Measurements from ENCODE around the gene RBPJ.
"Not testable (repeated sequence)": the region's sequence is repeated elsewhere in the genome, so short reads cannot be mapped to it uniquely, and the experiment has no call there.

Gene RBPJ

DNA sequence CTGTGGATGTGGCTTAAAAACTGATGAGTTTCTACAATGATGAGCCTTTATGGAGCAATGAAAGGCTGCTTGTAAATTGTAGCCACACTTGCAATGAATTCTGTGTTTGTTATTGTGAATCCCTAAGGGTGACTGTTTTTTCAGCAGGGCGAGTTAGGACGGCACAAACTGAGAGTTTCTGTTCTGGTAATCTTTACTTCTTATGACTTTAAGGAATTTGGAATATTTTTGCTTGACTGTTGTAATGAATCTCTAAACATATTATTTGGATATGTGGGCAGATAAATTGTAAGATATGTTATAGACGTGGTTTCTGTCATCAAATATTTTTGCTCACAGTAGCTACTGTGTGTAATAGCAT lies 22.2 kb downstream of the RBPJ start:
- DNase-seq: no peak

GRCh38 chr4:26344901-26345564 lies 24.2 kb downstream of the RBPJ start:
- DNase-seq: no peak

DNA sequence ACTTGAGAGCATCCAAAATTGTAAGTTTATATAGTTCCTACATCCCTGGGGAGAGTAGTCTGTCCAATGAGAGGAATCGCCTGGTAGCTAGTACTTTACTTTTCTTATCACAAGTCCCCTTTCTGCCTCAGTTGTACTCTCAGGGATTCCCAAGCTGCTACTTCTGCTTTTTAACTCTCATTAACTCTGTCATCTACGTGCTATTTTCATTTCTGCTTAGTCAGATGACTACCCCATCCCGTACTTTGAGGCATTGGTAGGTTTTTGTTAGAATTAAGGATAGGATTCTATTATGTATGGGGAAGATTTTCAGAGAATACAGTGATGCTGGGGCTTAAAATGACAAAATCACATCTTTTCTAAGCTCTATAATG lies 24.7 kb downstream of the RBPJ start:
- no peak for DNase-seq

GRCh38 chr4:26346203-26346620 lies 25.4 kb downstream of the RBPJ start:
- peak; percentile 70 for DNase-seq

GRCh38 chr4:26349496-26349895 lies 28.7 kb downstream of the RBPJ start:
- DNase-seq: no peak

GRCh38 chr4:26351685-26352084 lies 30.9 kb downstream of the RBPJ start:
- DNase-seq: no peak

DNA sequence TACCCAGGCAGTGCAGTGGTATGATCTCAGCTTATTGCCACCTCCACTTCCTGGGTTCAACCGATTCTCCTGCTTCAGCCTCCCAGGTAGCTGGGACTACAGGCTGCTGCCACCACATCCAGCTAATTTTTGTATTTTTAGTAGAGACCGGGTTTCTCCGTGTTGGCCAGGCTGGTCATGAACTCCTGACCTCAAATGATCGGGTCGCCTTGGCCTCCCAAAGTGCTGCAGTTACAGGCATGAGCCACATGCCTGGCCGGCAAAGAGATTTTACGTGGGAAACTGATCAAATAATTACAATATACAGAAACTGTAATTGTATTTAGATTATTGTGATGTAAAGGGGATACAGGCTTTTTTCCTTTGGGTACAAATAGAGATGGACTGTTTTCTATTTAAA lies 33.7 kb downstream of the RBPJ start:
- no peak for DNase-seq

DNA sequence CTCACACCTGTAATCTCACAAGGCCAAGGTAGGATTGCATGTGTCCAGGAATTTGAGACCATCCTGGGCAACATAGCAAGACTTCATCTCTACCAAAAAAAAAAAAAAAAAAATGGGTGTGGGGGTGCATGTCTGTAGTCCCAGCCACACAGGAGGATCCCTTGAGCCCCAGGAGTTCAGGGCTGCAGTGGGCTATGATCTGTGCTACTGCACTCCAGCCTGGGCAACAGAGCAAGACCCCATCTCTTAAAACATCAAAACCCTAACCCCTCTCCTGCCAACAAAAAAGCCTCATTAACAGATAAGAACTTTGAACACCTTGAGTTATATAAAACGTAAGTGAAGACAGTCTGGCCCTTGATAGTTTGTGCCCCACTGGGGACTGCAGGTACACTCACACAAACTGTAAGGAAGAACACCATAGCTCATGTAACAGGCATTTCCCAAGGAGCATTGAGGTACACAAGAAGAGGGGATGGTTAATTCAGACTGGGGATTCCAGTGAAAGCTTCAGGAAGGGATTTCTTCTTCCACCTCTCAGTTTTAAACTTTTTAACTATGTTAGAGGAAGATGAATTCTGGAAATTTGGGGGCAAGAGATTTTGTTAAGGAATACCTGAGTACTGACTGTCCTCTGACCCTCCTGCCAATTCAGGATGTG lies 34.7 kb downstream of the RBPJ start:
- no peak for DNase-seq

GRCh38 chr4:26356081-26356501 lies 35.3 kb downstream of the RBPJ start:
- DNase-seq: no peak

- DNase-seq: not testable (repeated sequence)
Measured at GRCh38 chr4:26359521-26359920, 38.7 kb downstream of the RBPJ start.

DNA sequence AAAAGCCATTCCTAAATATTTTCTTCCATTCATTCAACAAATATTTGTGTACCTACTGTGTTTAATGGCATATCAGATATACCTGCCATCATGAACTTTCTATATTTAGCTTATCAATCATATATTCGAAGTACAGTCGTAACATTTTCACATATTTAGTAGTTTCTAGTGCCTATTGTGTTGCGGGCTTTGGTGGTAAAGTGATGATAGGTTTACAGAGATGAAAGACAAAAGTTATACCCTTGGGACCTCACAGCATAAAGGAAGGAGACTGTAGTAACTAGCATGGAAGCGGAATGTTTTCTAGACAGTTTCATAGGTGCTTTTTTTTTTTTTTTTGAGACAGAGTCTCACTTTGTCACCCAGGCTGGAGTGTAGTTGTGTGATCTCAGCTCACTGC lies 39.5 kb downstream of the RBPJ start:
- no peak for DNase-seq

GRCh38 chr4:26360864-26361263 lies 40.0 kb downstream of the RBPJ start:
- DNase-seq: no peak

GRCh38 chr4:26361297-26361696 lies 40.5 kb downstream of the RBPJ start:
- DNase-seq: no peak

GRCh38 chr4:26362745-26363439 lies 42.1 kb downstream of the RBPJ start:
- DNase-seq: no peak

- DNase-seq: no peak
Measured at GRCh38 chr4:26365537-26366150, 44.8 kb downstream of the RBPJ start.

DNA sequence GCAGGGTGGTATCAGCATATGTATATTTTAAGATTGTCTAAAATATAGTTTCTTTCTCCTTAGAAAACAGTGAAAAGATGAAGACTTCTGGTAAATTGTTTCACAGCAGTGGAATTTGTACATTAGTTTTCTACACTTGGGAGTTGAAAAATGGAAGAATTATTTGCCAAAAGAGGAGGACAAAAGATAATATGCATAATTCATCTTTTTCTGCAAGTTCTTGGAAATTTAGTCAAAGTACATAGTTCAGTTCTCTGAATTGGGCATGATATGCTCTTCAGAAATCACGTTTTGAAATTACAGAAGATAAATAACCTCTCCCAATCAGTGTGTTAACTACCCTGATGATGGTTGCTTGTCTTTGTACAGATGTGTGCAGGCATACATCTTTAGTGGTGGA lies 47.0 kb downstream of the RBPJ start:
- DNase-seq: no peak

- DNase-seq: no peak
Measured at GRCh38 chr4:26368685-26369084, 47.9 kb downstream of the RBPJ start.

- no peak for DNase-seq
Measured at GRCh38 chr4:26369132-26369531, 48.3 kb downstream of the RBPJ start.

GRCh38 chr4:26369581-26369980 lies 48.8 kb downstream of the RBPJ start:
- no peak for DNase-seq

DNA sequence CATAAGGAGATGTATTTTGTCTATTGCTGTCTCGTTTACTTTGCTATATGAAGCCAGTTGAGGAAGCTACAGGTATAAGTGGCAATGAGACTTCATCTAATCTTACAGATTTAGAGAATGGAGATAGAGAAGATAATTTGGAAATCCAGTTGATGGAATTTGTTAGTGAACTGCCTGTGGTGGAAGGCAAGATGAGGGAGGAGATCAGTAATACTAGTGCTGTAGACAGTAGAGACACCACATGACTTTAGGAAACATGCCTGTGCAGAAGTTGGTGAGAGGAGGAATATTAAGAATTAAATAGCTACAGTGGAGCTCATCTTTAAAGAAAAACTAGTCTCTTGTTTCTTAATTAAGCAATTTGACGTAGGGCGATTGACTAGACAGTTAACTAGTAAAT lies 51.3 kb downstream of the RBPJ start:
- DNase-seq: no peak

DNA sequence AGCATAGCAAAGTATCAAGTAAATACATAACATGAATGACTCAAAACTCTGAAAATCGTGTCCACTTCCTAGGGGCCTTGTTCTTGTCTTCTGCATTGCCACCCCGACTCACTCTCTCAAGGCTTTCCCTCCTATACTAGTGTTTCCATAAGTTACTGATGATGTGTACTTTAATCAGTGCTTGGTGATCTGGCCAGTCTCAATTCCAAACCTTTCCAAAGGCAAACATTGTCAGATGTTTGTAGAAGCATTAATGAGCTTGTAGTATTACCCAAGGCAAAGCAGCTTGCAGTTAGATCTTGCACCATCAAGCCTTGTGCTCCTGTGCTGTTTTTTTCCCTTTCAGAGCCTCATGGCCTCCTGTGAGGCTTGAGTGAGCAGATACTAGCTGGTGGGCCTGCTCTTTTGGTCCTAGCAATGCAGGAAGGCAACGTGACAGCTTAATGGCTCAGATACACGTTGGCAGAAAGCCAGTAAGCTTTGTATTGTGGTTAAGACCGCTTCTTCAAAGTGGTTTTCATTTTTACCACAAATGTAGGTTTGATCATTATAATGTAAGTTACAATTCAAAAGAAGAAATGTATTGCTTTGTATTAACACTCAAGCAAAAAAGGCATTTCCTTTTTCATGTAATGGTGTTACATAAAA lies 51.8 kb downstream of the RBPJ start:
- DNase-seq: peak; percentile 72

DNA sequence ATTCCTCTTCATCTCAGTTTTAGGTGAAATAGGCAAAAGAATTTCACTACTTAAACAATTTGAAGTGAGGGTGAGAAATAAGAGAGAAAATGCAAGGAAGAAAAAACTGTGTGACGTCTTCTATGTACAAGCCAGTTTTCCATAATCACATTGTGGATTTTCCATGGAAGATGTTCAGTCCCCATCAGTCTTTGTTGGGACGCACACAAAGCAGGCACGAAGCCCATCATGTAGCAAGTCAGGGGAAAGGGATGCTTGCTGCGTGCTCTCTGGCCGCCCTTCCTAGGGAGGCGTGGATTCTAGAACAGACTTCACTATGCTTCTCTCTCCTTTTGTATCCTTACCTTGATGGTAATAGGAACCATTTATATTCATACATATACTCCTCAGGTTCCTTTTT lies 54.7 kb downstream of the RBPJ start:
- DNase-seq: no peak
